GM18868 (cell line): Measurements from ENCODE around the gene CUTA.

Experiments used
- ATAC-seq: cut with Tn5 transposase; IDR thresholded peaks from one replicate; pipeline ENCODE4 v1.9.1; 2021; ENCODE audit warnings: mild to moderate bottlenecking, moderate library complexity; ENCODE audit not compliant: unreplicated experiment

Gene CUTA

GRCh38 chr6:33417903-33418689 lies at the start of gene CUTA:
CUTA (minus strand) TSS chr6:33418107; CDS start chr6:33418000, 107 bp downstream.
- peak; percentile 79 for ATAC-seq

- no peak for ATAC-seq
Observed at GRCh38 chr6:33467091-33467490, 49.2 kb upstream of the CUTA start.

- no peak for ATAC-seq
Observed at GRCh38 chr6:33466075-33466735, 48.3 kb upstream of the CUTA start.

GRCh38 chr6:33459226-33459625 lies 41.3 kb upstream of the CUTA start:
- no peak for ATAC-seq

- ATAC-seq, result no peak
Observed at GRCh38 chr6:33458676-33459075, 40.8 kb upstream of the CUTA start.

- no peak for ATAC-seq
Observed at GRCh38 chr6:33456156-33456555, 38.2 kb upstream of the CUTA start.

GRCh38 chr6:33455051-33455450 lies 37.1 kb upstream of the CUTA start:
- no peak for ATAC-seq

- ATAC-seq, result peak; percentile 98
Observed at GRCh38 chr6:33454009-33454946, 36.4 kb upstream of the CUTA start, which contains the start of gene ZBTB9. ZBTB9 (plus strand) TSS chr6:33454576; CDS start chr6:33455101, 525 bp downstream.

GRCh38 chr6:33453393-33454008 lies 35.6 kb upstream of the CUTA start:
- no peak for ATAC-seq

GRCh38 chr6:33452496-33452895 lies 34.6 kb upstream of the CUTA start:
- ATAC-seq, result no peak

GRCh38 chr6:33451606-33452005 lies 33.7 kb upstream of the CUTA start:
- ATAC-seq, result no peak

- ATAC-seq, result no peak
Observed at GRCh38 chr6:33450434-33450833, 32.5 kb upstream of the CUTA start.

- no peak for ATAC-seq
Observed at GRCh38 chr6:33446356-33446755, 28.4 kb upstream of the CUTA start.

GRCh38 chr6:33445119-33445603 lies 27.3 kb upstream of the CUTA start:
- no peak for ATAC-seq

GRCh38 chr6:33443619-33444504 lies 26.0 kb upstream of the CUTA start:
- ATAC-seq, result no peak

- ATAC-seq, result no peak
Observed at GRCh38 chr6:33443025-33443424, 25.1 kb upstream of the CUTA start.

- ATAC-seq, result no peak
Observed at GRCh38 chr6:33442283-33442682, 24.4 kb upstream of the CUTA start.

GRCh38 chr6:33441457-33441856 lies 23.6 kb upstream of the CUTA start:
- no peak for ATAC-seq

GRCh38 chr6:33440649-33441309 lies 22.9 kb upstream of the CUTA start:
- no peak for ATAC-seq
